GM12872 (cell line): ENCODE data around the gene SCN4A.

Source experiments
- TF ChIP-seq, protein P1 (sequence below): IDR thresholded peaks from 3 replicates; pipeline ENCODE4 v1.5.1; 2011; ENCODE audit warnings: low read depth, mild to moderate bottlenecking, low read length, moderate library complexity; ENCODE audit not compliant: insufficient read depth

SCN4A gene

DNA sequence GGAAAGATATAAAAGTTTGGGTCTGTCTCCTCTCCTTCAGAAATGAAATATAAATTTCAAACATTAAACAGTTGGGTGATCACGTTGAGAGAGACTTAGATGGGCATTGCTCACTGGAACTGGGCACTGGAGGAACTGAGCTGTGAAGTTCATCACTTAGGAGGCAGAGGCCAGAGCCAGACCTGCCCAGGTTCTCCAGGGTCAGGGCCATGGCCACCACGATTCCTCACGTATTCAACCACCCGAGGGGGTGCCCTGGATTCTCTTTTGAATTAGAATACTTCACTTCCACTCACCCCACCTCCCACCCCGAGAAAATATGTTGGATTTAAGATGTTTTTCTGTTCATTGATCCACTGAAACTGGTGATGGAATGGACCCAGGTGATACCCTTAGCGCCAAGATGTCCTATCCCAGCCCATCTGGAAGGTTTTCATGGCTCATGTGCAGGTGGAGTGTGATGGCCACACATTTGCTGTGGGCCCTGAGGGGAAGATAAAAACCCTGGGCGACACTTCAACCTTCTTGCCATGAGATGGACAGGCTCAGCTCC, 31.6 kb upstream of the SCN4A start:
- TF ChIP-seq, protein P1, sequence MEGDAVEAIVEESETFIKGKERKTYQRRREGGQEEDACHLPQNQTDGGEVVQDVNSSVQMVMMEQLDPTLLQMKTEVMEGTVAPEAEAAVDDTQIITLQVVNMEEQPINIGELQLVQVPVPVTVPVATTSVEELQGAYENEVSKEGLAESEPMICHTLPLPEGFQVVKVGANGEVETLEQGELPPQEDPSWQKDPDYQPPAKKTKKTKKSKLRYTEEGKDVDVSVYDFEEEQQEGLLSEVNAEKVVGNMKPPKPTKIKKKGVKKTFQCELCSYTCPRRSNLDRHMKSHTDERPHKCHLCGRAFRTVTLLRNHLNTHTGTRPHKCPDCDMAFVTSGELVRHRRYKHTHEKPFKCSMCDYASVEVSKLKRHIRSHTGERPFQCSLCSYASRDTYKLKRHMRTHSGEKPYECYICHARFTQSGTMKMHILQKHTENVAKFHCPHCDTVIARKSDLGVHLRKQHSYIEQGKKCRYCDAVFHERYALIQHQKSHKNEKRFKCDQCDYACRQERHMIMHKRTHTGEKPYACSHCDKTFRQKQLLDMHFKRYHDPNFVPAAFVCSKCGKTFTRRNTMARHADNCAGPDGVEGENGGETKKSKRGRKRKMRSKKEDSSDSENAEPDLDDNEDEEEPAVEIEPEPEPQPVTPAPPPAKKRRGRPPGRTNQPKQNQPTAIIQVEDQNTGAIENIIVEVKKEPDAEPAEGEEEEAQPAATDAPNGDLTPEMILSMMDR, result no peak

DNA sequence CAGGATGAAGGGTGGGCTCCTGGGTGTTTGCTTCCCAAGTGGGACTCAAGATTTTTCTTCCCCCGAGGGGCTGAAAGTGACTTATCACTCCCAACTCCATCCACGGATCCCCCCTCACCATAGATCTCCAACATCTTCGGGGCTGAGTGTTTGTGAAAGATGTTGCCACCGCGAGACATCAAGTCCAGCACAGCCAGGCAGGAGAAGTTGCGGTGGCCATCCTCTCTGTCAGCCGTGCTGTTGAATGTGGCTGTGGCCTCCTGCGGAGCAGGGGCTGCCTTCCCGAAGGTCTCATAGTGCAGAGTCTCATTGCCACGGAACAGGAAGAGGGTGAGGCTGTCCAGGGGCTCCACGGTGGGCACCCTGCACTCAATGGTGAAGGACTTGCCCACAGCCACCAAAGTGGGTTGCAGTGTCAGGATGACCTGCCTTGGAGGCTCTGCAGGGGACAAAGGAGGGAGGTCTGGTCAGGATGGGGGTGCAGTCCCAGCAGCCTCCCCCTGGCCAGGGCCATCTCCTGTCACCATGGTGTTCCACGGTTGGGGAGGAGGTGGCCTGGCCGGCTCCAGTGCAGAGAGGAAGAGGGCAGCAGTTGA, 30.9 kb upstream of the SCN4A start:
- TF ChIP-seq, protein P1, result no peak

DNA sequence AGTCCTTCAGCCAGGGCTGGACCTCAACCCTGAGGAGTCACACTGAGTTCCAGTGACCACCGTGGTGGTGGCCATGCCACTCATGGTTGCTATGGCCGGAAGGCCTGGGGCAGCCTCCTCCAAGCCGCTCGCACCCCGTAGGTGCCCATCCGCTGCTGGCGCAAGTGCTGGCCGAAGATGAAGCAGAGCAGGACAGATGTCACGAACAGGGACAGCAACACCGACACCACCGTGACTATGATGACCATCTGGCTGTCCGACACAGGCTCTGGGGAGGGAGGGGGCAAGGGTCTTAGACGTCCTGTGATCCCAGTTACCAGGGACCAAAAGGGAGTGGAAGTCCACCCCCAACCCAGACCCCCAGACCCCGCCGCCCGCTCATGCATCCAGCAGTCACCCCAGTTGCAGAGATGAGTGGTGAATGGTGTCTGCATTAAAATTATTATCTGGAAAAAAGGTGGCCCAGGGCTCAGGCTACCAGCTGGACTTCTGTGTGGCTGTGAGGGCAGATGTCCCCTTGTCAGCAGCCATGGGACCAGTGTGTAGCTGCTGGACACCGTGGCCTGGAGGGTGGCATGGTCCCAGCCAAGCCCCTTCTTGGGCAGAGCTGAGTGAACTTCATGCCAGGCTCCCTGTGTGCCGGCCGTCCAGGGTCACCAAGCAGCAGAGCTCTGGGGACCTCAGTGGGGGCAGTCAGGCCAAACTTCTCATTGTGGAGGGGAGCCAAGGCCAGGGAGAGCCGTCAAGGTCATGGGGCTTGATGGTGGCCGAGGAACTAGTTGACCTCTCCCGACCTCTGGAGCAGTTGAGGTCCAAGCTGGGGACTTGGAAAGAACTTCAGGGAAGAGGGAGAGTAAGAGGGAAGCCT, 30.2 kb upstream of the SCN4A start:
- TF ChIP-seq, protein P1, result no peak

DNA sequence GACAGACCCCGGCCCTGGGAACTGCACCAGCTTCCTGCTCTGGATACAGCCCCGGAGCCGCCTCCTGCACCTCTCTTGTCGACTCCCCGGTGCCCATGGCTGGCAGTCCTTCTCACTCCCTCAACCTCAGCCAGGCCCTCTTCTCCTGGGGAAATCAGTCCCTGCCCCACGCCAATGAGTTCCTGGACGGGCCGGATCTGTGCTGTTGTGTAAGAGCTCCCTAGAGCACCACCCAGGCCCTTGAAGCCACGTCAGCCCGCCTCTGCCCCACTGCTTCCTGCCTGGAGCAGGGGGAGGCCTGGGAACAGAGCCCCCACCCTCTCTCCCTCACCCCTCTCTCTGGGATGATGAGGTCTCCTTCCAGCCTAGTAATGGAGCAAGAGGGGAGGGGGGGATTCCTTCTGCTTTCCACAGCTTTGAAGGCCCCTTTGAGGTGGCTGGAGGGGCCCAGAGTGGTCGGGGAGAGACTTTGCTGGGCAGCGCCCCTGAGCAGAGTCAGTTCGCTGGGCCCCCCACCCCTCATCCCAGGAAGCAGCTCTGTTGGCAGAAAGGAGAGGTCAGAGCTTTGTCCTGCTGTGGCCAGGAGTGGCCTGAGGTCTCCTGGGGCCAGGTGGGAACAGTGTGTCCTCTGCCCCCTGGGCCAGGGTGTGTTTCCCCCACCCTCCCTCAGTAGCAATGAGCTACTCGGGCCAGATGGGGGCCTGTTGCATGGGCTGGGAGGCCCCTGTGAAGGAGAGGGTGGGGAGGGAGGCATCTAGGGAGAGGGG, 29.2 kb upstream of the SCN4A start:
- TF ChIP-seq, protein P1, result no peak

DNA sequence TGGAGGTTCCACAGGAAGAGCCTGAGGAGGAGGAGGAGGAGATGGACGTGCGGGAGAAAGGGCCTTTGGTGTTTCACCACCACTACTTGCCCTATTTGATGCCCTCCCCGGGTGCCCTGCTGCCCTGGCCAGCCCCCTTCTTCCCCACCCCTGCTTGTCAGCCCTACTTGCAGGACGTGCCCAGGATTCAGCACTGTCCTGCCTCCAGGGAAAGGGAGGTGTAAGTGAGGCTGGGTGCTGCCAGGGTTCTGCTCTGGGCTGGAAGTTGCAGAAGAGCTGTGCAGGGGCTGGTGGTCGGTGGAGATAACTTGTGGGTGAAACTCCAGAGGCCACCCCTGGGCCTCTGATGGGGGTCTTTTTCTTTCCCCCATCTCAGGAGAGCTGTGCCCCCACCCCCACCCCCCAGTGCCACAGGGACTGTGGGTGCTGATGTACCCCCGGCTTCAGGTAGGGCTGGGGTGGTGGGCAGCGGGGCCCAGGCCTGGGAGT, 28.4 kb upstream of the SCN4A start:
- TF ChIP-seq, protein P1, result no peak

DNA sequence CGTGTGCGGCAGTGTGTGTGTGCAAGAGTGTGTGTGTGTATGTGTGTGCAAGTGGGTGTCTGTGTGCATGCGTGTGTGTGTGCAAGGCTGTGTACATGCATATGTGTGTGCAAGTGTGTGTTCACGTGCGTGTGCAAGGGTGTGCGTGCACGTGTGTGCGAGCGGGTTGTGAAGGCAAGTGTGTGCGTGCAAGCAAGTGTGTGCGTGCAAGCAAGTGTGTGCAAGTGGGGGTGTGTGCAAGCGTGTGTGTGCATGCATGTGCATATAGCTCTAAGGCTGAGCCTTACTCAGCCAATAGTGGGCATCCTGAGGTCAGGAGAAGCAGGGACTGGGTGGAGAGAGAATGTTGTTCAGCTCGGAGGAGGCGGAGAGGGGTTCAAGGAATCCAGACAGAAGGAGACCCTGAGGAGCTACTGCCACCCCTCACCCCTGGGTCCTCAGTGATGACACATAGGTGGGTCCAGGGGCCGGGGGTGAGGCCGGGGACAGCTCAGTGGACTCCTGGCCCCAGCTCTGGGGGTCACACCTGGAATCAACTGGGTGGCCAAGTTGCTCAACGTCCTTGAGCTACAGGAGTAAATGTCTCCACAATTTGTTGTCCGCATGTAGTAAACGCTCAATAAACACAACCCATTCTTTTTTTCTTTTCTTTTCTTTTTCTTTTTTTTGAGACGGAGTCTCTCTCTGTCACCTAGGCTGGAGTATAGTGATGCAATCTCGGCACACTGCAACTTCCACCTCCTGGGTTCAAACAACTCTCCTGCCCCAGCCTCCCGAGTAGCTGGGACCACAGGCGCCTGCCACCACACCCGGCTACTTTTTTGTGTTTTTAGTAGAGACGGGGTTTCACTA, 27.2 kb upstream of the SCN4A start:
- TF ChIP-seq, protein P1, result no peak
